GM19099 (cell line): ENCODE results near the gene PTPRC.

Experiments
- POLR2A ChIP-seq: IDR thresholded peaks from 3 replicates; pipeline ENCODE4 v1.6.1; 2011; ENCODE audit warnings: low read depth; ENCODE audit not compliant: insufficient read length; ENCODE audit errors: extremely low read depth

Gene PTPRC

GRCh38 chr1:198693321-198693720, 54.5 kb downstream of the PTPRC start:
- no peak for TF ChIP-seq POLR2A

DNA sequence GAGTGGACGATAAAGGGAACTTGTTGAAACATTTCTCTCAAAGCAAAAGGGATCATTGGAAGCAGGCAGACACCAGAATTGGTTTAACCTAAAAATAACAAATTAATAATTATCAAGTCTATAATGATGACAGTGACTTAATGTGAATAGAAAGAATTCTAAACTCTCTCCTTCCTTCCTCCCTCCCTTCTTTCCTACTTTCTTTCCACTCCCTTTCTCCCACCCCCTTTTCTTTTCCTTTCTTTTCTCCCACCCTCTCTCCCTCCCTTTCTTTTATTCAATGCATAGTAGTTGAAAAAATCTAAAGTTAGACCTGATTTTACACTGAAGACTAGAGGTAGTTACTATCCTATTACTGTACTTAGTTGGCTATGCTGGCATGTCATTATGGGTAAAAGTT, 55.7 kb downstream of the PTPRC start:
- no peak for TF ChIP-seq POLR2A

GRCh38 chr1:198696211-198696610, 57.4 kb downstream of the PTPRC start:
- no peak for TF ChIP-seq POLR2A

GRCh38 chr1:198699167-198700015, 60.6 kb downstream of the PTPRC start:
- TF ChIP-seq POLR2A, result no peak

- TF ChIP-seq POLR2A, result no peak
Measured at GRCh38 chr1:198700016-198700392, 61.2 kb downstream of the PTPRC start.

- no peak for TF ChIP-seq POLR2A
Measured at GRCh38 chr1:198700396-198700795, 61.6 kb downstream of the PTPRC start.

DNA sequence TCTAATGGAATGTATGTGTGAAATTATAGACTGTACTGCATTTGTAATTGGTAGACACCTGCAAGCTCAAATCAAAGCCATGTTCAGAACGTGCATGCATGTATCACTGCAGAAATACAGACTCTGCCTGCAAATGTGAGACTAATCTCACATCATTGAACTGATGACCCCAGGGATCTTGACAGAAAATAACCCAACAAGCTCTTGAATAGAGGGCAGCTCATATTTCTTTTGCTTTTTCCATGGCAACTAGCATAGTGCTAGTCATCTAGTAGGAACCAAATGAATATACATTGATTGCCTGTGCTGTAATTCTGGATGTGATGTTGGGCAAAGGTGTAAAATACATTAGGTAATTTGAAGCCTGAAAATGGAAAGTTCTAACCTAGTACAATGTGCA, 62.4 kb downstream of the PTPRC start:
- TF ChIP-seq POLR2A, result no peak

- no peak for TF ChIP-seq POLR2A
Measured at GRCh38 chr1:198701766-198702539, 63.1 kb downstream of the PTPRC start.

- no peak for TF ChIP-seq POLR2A
Measured at GRCh38 chr1:198708761-198709525, 70.1 kb downstream of the PTPRC start.

DNA sequence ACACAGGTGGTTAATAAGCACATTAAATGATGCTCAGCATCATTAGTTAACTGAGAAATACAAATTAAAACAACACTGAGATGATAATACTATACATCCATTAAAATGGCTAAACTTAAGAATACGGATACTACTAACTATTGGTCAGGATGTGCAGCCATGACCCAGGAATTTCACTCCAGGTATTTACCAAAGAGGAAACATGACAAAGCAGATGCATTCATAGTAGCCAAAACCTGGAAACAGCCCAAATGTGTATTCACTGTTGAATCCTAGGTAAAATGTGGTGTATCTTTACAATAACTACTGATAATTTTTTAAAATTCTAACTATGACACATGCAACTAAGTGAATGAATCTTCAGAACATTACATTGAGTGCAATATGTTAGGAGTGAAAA, 73.0 kb downstream of the PTPRC start:
- no peak for TF ChIP-seq POLR2A

GRCh38 chr1:198713081-198713480, 74.2 kb downstream of the PTPRC start:
- no peak for TF ChIP-seq POLR2A

- TF ChIP-seq POLR2A, result no peak
Measured at GRCh38 chr1:198714271-198714670, 75.4 kb downstream of the PTPRC start.

DNA sequence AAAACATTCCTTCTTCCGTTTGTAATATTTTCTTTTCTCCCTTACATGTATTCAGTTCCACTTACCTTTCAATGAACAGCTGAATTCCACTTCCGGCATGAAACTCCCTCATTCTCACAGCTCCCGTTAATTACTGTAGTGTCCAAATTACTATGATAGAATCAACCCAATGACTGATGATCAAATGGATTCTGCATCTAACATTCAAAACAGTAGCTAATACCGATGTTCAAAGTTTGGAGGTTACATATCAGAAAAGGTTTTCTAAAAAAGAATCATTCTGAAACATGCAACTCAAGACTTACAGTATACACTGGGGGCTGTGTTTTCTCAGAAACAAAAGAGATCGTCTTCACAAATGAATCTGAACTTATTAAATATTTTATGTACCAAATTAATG, 77.2 kb downstream of the PTPRC start:
- TF ChIP-seq POLR2A, result no peak

DNA sequence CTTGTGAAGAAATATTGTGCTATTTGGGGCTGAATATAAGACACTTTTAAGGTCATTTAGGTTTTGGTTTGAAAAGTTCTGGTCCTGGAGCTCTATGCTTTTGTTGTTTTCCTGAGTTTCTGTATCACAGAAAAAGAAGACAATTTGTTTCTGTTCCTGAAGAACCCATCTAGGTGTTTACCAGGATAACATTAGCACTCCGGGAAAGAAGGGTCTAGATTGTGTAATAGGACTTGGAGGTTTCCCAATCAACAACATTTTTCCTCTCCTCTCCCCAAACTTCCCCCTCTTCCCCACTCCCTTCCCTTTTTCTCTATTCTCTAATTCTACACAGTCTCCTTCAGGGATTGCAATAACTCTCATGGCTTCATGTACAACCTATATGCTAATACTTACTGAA, 78.7 kb downstream of the PTPRC start:
- no peak for TF ChIP-seq POLR2A

DNA sequence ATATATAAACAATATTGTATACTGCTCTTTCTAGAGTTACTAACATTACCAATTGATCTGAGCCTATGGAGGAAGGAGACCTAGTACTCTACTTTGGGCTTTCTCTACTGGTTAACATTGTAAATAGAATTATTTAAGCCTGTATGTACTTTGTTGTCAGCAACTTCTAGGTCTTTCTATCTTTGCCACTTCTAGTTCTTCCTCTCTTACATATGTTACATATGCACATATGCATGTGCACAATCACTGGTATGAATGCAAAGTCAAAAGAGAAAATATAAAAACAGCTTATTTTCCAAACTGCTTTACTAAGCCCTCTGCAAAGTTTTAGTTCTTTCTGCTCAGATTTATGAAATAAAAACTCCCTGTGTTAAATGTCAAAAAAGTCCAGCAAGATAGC, 84.3 kb downstream of the PTPRC start:
- no peak for TF ChIP-seq POLR2A
